ENCODE measurements around the gene IKZF4.
"Not testable (repeated sequence)": the region's sequence is repeated elsewhere in the genome, so short reads cannot be mapped to it uniquely, and the experiment has no call there.

The IKZF4 gene

DNA sequence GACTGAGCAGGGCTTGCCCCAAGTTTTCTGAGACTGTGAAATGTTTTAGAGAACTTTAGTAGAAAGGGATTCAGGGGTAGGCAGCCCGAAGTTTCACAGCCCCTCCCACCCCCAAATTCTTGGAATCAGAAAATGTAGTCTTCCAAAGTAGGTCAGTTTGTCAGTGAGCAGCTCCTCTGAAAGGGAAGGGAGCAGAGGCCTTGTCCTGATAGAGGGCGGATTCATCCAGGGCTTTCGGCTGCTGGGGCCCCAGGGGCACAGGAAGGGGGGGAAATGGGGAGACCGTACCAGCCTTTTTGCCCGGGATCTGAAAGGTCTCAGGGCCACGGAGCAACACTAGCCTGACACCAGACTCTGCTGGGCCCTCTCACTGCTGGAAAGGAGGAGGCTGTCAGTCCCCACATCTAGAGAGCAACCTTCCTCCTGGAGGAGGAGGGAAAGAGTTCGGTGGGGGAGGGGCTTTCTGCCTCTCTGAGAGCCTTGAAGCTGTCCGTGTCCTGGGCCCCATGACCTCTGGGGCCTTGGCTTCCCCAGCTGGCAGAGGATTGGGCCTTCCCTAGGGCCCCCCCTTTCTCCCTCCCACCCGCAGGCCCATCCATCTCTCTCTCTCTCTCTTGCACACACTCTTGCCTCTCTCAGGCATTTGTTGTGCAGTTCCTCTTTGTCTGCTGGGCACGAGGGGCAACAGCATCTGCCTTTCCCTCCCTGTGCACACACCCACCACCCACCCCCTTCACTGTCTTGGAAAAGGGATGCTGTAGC is at the start of gene IKZF4:
Gene IKZF4, plus strand, starts transcription at position 621 of the 762 bp plus-strand sequence. CDS start 451 bp downstream, outside the sequence.
- no peak for DNase-seq (ENCODE audit: low read depth in 2 of 2, low spot score in 1 of 2)

DNA sequence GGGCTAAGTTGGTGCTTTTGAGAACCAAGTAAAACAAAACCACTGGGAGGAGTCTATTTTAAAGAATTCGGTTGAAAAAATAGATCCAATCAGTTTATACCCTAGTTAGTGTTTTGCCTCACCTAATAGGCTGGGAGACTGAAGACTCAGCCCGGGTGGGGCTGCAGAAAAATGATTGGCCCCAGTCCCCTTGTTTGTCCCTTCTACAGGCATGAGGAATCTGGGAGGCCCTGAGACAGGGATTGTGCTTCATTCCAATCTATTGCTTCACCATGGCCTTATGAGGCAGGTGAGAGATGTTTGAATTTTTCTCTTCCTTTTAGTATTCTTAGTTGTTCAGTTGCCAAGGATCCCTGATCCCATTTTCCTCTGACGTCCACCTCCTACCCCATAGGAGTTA is 48.8 kb upstream of the IKZF4 start:
- no peak for DNase-seq (ENCODE audit: low read depth in 2 of 2, low spot score in 1 of 2)

DNA sequence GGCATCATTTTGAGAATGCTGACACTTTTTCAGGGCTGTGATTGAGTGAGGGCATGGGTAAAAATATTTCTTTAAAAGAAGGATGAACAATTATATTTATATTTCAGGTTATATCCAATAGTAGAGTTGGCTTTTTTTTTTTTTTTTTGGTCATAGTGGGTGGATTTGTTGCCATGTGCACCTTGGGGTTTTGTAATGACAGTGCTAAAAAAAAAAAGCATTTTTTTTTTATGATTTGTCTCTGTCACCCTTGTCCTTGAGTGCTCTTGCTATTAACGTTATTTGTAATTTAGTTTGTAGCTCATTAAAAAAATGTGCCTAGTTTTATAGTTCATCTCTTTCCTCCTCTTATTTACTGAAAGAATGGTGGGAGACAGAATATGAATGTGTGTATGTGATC is 48.4 kb upstream of the IKZF4 start:
- no peak for DNase-seq (ENCODE audit: low read depth in 2 of 2, low spot score in 1 of 2)

GRCh38 chr12:55972911-55973598 is 47.8 kb upstream of the IKZF4 start:
- DNase-seq (ENCODE audit: low read depth in 2 of 2, low spot score in 1 of 2), result no peak

DNA sequence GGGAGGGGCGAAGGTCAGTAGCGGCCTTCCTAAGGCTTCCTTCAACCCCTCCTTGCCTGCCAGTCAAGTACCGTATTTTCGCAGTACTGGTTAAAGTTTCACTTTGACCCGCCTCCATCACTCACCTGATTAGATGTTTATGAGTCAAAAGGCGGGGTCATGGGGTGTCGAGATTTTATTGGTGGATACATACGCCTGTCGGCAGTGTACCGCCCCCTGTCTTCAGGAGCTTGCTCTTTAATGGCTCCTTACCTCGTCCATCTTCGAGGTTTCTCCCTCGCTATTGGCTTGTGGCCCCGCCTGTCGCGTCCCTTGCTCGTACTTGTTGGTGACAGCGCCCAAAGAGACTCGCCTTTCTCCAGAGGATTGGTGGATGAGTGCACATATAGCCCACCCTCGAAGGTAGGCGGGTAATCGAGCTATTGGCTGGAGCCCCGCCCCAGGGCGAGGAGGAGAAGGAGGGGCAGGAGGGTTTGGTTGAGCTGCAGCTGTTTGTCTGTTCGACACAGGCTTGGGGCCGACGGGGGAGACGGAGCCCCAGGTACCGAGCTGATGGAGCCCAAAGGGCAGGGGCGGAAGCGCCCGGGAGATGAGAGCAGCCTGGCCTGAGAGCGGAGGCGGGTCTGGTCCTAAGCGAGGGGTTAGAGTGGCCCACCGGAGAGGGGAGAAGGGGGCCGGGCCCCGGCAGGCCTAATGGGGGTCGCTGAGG is 47.1 kb upstream of the IKZF4 start, which contains the start of gene RAB5B:
Gene RAB5B, plus strand, starts transcription at position 480 of the 709 bp plus-strand sequence. CDS start 12,883 bp downstream, outside the sequence.
- DNase-seq (ENCODE audit: low read depth in 2 of 2, low spot score in 1 of 2), result peak; percentile 87 to 96

DNA sequence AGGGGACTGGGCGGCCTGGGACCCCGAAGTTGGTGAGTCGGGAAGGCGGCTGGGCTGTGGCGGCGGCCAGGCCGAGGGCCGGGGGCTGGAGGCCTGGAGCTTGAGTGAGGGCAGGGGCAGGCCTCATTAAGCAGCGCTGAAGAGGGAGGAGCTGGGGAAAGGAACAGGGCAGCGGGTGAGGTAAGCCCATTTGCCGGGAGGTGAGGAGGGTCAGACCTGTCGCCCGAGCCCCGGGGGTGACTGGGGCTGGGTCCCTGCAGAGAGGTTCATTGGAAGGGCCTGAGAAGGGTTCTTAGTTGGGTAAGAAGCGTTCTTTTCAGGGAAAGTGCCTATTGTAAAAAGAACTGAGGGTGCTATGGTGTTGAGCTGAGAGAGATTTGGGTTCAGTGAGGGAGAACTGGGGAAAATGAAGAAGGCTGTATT is 46.5 kb upstream of the IKZF4 start:
- DNase-seq (ENCODE audit: low read depth in 2 of 2, low spot score in 1 of 2), result no peak

- DNase-seq (ENCODE audit: low read depth in 2 of 2, low spot score in 1 of 2), result no peak
Measured at GRCh38 chr12:55978393-55978792, 42.5 kb upstream of the IKZF4 start.

DNA sequence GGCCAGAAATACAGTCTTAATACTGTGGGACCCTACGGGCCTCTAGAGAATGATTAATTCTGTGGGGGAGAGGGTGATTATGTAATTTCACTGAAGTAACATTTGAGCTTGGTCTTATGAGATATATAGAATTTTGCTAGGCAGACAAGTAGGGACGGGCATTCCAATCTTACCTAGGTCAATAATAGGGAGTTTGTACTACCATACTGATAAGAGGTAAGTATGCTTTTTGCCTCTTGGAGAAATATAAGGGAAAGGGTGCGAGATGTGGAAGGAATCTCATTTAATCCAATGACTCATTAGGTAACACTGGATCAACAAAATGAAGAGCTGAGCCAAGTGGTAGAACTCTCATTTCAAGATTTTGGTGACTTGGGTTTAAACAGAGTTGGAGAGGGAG is 41.8 kb upstream of the IKZF4 start:
- DNase-seq (ENCODE audit: low read depth in 2 of 2, low spot score in 1 of 2), result no peak

GRCh38 chr12:55981882-55982281 is 39.0 kb upstream of the IKZF4 start:
- DNase-seq (ENCODE audit: low read depth in 2 of 2, low spot score in 1 of 2), result not testable (repeated sequence)

DNA sequence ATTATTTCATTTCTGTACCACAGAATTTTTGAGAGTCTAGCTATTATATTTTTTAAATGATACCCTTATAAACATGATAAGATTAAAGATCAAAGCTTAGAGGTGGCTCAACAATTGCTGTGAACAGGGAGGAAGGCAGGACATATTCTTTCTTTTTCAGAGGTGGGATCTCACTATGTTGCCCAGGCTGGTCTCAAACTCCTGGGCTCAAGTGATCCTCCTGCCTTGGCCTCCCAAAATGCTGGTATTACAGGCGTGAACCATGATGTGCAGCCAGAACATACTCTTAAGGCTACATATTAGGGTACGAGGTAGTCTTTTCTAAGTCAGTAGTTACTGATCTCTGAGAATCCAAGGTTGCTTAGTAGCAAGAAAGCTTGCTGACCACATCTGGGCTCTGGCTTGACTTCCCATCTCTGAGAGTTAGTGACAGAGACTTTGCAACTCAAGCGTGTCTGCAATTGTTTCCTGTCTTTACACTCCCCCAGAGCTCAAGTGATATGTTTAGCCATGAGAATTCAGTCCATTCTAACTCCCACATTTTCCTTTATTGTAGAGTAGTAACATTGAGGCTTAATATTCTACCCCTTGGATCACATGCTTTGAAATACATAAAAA is 38.4 kb upstream of the IKZF4 start:
- no peak for DNase-seq (ENCODE audit: low read depth in 2 of 2, low spot score in 1 of 2)

DNA sequence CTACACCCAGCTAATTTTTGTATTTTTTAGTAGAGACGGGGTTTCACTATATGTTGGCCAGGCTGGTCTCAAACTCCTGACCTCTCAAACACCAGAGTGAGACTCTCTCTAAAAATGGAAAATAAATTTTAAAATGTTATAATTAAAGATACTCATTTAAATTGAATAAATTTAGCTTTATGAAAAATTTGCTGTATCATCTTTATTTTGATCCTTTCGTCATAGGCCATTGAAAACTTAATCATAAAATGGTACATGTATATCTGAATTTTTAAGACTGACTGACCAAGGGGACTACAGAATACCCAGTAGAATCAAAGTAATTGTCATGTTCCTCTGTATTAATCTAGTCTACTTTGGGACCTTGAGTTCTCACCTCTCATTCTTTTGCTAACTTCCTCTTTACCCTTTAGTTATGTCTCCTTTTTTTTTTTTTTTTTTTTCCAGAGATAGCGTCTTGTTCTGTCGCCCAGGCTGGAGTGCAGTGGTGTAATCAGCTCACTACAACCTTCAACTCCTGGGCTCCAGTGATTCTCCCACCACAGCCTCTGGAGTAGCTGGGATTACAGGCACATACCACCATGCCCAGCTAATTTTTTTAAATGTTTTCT is 37.5 kb upstream of the IKZF4 start:
- DNase-seq (ENCODE audit: low read depth in 2 of 2, low spot score in 1 of 2), result no peak

- DNase-seq (ENCODE audit: low read depth in 2 of 2, low spot score in 1 of 2), result no peak
Measured at GRCh38 chr12:55984861-55985260, 36.0 kb upstream of the IKZF4 start.

DNA sequence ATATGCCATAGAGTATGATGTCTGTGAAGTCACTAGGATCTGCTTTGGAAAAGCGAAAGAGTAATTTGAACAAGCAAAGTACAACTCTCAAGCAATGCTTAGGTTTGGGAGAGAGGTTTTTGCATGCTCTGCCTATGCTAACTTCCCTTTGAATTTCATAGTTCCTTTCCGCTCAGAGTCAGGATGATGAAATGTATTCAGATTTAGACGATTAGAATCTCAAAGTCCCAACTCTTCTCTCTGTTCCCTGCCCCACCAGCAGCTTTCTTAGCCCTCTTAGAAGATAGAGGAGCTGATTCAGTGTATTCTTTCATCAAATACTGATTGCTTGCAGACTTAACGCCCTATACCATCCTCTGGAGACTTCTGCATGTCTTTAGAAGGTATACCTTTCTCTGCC is 35.5 kb upstream of the IKZF4 start:
- no peak for DNase-seq (ENCODE audit: low read depth in 2 of 2, low spot score in 1 of 2)

DNA sequence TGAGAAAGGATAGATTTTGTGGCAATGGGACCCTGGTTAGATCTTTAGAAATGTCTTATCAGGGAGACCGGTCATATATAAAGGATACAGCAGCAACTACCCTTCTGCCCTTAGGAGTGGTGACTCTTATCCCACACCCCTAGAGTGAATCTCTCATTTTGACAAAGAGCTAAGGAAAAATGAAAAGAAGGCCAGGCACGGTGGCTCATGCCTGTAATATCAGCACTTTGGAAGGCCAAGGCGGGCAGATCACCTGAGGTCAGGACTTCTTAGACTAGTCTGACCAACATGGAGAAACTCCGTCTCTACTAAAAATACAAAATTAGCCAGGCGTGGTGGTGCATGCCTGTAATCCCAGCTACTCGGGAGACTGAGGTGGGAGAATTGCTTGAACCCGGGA is 34.9 kb upstream of the IKZF4 start:
- not testable (repeated sequence) for DNase-seq (ENCODE audit: low read depth in 2 of 2, low spot score in 1 of 2)

- DNase-seq (ENCODE audit: low read depth in 2 of 2, low spot score in 1 of 2), result no peak
Measured at GRCh38 chr12:55991110-55991509, 29.7 kb upstream of the IKZF4 start.

DNA sequence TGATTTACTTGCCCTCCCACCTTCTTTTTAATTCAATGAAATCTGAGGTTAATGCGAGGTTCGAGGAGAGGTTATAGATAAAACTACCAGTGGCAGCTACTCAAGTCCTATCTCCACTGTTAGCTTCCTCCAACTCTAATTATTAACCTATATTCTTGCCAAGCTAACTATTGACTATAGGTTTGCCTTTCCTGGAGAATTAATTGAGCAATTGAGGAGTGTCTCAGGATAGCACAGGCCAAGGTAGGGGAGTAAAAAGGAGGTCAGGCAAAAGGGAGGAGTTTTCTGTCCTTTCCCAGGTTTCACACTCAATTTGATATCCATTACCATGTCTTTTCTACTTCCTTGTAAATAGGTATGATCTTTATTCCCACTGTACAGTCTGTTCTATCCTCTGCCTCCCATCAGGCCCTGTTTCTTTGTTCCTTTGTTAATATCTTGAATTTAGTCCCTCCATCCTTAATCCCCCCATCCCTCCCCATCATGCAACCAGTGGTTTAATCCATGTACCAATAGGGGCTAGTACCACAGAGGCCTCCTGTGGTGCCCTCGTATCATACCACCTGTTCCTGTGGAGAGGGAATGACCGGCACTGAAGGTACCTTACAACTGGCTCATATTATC is 27.5 kb upstream of the IKZF4 start:
- no peak for DNase-seq (ENCODE audit: low read depth in 2 of 2, low spot score in 1 of 2)

GRCh38 chr12:55995366-55995765 is 25.5 kb upstream of the IKZF4 start:
- DNase-seq (ENCODE audit: low read depth in 2 of 2, low spot score in 1 of 2), result no peak

DNA sequence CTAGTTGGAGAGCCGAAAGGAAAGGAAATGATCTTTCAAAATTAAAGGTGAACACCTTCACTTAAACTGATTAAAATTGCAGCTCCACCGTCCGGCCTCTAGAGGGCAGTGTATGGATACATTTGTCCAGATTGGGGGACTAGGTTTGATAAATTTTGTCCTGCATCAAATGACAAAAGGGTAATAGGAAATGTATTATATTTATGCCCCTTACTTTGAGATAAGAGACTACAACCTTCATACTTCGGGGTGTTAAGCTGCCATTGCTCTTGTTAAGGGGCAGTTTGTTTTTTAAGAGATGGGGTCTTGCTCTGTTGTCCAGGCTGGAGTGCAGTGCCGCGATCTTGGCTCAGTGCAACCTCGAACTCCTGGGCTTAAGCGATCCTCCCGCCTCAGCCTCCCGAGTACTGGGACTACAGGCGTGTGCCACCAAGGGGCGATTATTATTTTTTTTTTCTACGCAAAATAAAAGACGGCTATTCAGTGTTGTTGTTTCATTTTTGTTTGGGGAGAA is 24.6 kb upstream of the IKZF4 start:
- DNase-seq (ENCODE audit: low read depth in 2 of 2, low spot score in 1 of 2), result peak; percentile 36 to 45

- DNase-seq (ENCODE audit: low read depth in 2 of 2, low spot score in 1 of 2), result no peak
Measured at GRCh38 chr12:55996715-55997534, 23.9 kb upstream of the IKZF4 start, which contains the start of gene SUOX. TSS of gene SUOX (plus strand) at chr12:55997276. CDS start at chr12:56002222, 4,946 bp downstream.

All from stimulated activated CD8-positive, alpha-beta memory T cell treated with anti-CD3 and anti-CD28 coated beads, Interleukin-4, amount 100 ng/mL, for 1 hour (primary cell).